IMR-90 (cell line): ENCODE measurements around the gene TMEM43. TPM values are rescaled to one million over a fixed set of nuclear protein-coding genes. Genes with fewer than 3 reads are reported as not detected.

Source experiments
- ATAC-seq: fragments of 200-7000 bp; cut with Tn5 transposase; 2 replicates; pipeline ENCODE4 v1.9.1; 2020; ENCODE audit warnings: low read depth, mild to moderate bottlenecking, moderate library complexity
- BruUV-seq: library from RNA; stranded (reverse); fragments of 400-500 nt; replicated peaks from 2 replicates; lab custom pipeline; 2021; lab: Mats Ljungman, UMichigan
- CTCF ChIA-PET: fragments of 300-600 bp; formaldehyde crosslinking; extraction: SDS; loops from one replicate; lab custom pipeline; 2021; ENCODE audit warnings: antibody characterized with exemption; lab: Yijun Ruan, JAX
- POLR2A ChIA-PET: fragments of 300-600 bp; sonication (Branson Sonifier 250); formaldehyde crosslinking; loops from one replicate; lab custom pipeline; 2022; ENCODE audit warnings: antibody characterized with exemption; ENCODE audit not compliant: unreplicated experiment; lab: Charles Lee
- DNase-seq: peaks from one replicate; pipeline ENCODE4 v3.0.0; 2013
- H2AFZ ChIP-seq: replicated peaks from 2 replicates; pipeline ENCODE3; 2013; ENCODE audit warnings: low read length, mild to moderate bottlenecking; ENCODE audit not compliant: poor library complexity
- H2AK5ac ChIP-seq: 2 replicates; pipeline ENCODE4 v1.6.1; 2013; ENCODE audit warnings: low read depth, low read length, inconsistent platforms
- H2AK9ac ChIP-seq: replicated peaks from 2 replicates; pipeline ENCODE3; 2013; ENCODE audit warnings: mild to moderate bottlenecking, low read depth, low read length, moderate library complexity; ENCODE audit not compliant: poor library complexity
- H2BK120ac ChIP-seq: 2 replicates; pipeline ENCODE4 v1.6.1; 2013; ENCODE audit warnings: low read depth, low read length, inconsistent platforms
- H2BK15ac ChIP-seq: 3 replicates; pipeline ENCODE4 v1.6.1; 2013; ENCODE audit warnings: low read depth, low read length, inconsistent platforms
- H2BK20ac ChIP-seq: 2 replicates; pipeline ENCODE4 v1.6.1; 2013; ENCODE audit warnings: low read depth, mild to moderate bottlenecking, inconsistent platforms, low read length, moderate library complexity
- H2BK5ac ChIP-seq: 2 replicates; pipeline ENCODE4 v1.6.1; 2013; ENCODE audit warnings: mild to moderate bottlenecking, low read depth, low read length, inconsistent platforms; ENCODE audit not compliant: poor library complexity, severe bottlenecking
- H3K14ac ChIP-seq: replicated peaks from 2 replicates; pipeline ENCODE4 v1.6.1; 2013; ENCODE audit warnings: low read depth, low read length, inconsistent platforms
- H3K18ac ChIP-seq: 2 replicates; pipeline ENCODE4 v1.6.1; 2013; ENCODE audit warnings: low read depth, low read length, control low read depth
- H3K23ac ChIP-seq: 2 replicates; pipeline ENCODE4 v1.6.1; 2013; ENCODE audit warnings: low read depth, low read length, inconsistent platforms
- H3K27ac ChIP-seq: 2 replicates; pipeline ENCODE4 v1.5.1; 2013; ENCODE audit warnings: mild to moderate bottlenecking, control low read depth, low read length; ENCODE audit not compliant: insufficient read depth
- H3K27me3 ChIP-seq: 2 replicates; pipeline ENCODE4 v1.6.1; 2013; ENCODE audit warnings: low read length; ENCODE audit not compliant: control insufficient read depth, insufficient read depth
- H3K36me3 ChIP-seq: 2 replicates; pipeline ENCODE4 v1.6.1; 2013; ENCODE audit warnings: low read length, mixed read lengths; ENCODE audit not compliant: control insufficient read depth, insufficient read depth
- H3K4ac ChIP-seq: 2 replicates; pipeline ENCODE4 v1.6.1; 2013; ENCODE audit warnings: low read depth, low read length, inconsistent platforms
- H3K4me1 ChIP-seq: 2 replicates; pipeline ENCODE4 v1.6.1; 2013; ENCODE audit warnings: low read length, mixed read lengths; ENCODE audit not compliant: control insufficient read depth, insufficient read depth
- H3K4me2 ChIP-seq: 2 replicates; pipeline ENCODE4 v1.6.1; 2013; ENCODE audit warnings: low read depth, mild to moderate bottlenecking, control low read depth, low read length, moderate library complexity
- H3K4me3 ChIP-seq: 2 replicates; pipeline ENCODE4 v1.5.1; 2013; ENCODE audit warnings: low read depth, mild to moderate bottlenecking, control low read depth, low read length, moderate library complexity; ENCODE audit not compliant: insufficient read depth
- H3K56ac ChIP-seq: 2 replicates; pipeline ENCODE4 v1.6.1; 2013; ENCODE audit warnings: low read length, inconsistent platforms; ENCODE audit not compliant: insufficient read depth; ENCODE audit errors: extremely low read depth
- H3K79me1 ChIP-seq, 2 experiments: 2 replicates each; pipeline ENCODE4 v1.6.1; 2013; ENCODE audit warnings: low read length in 2 of 2, inconsistent platforms in 1 of 2, low read depth in 1 of 2
- H3K9ac ChIP-seq: 2 replicates; pipeline ENCODE4 v1.6.1; 2013; ENCODE audit warnings: low read depth, low read length, control low read depth
- H3K9me1 ChIP-seq: 2 replicates; pipeline ENCODE4 v1.6.1; 2013; ENCODE audit warnings: low read length, inconsistent platforms; ENCODE audit not compliant: insufficient read depth
- H3K9me3 ChIP-seq: 2 replicates; pipeline ENCODE4 v1.6.1; 2013; ENCODE audit warnings: low read length; ENCODE audit not compliant: control insufficient read depth, insufficient read depth
- H4K20me1 ChIP-seq: 2 replicates; pipeline ENCODE4 v1.6.1; 2013; ENCODE audit warnings: low read length, inconsistent platforms; ENCODE audit not compliant: insufficient read depth
- H4K5ac ChIP-seq: 2 replicates; pipeline ENCODE4 v1.6.1; 2013; ENCODE audit warnings: mild to moderate bottlenecking, low read depth, low read length, control low read depth
- H4K8ac ChIP-seq, 2 experiments: 2 replicates each; pipeline ENCODE4 v1.6.1; 2013; ENCODE audit warnings: low read depth in 2 of 2, low read length in 2 of 2, control low read depth in 1 of 2, inconsistent platforms in 1 of 2
- H4K91ac ChIP-seq: 2 replicates; pipeline ENCODE4 v1.6.1; 2013; ENCODE audit warnings: low read depth, low read length, inconsistent platforms; ENCODE audit not compliant: insufficient read depth
- BHLHE40 ChIP-seq: fragments of 150-350 bp; IDR thresholded peaks from 2 replicates; pipeline ENCODE4 v1.6.1; 2016; ENCODE audit warnings: mild to moderate bottlenecking, low read depth, low read length
- CEBPB ChIP-seq: IDR thresholded peaks from 2 replicates; pipeline ENCODE4 v1.6.1; 2012; ENCODE audit warnings: low read depth, low read length, improper control_type of control experiment
- CHD1 ChIP-seq: IDR thresholded peaks from 2 replicates; pipeline ENCODE4 v1.6.1; 2012; ENCODE audit warnings: low read depth, low read length, improper control_type of control experiment
- CTCF ChIP-seq: conservative IDR thresholded peaks from 2 replicates; pipeline ENCODE4 v1.5.1; 2012; ENCODE audit warnings: mild to moderate bottlenecking, low read depth, low read length, improper control_type of control experiment
- ELK1 ChIP-seq: fragments of 150-350 bp; IDR thresholded peaks from 2 replicates; pipeline ENCODE4 v1.6.1; 2016; ENCODE audit warnings: low read depth, mild to moderate bottlenecking, low read length, moderate library complexity, borderline replicate concordance
- MAFK ChIP-seq: IDR thresholded peaks from 2 replicates; pipeline ENCODE4 v1.6.1; 2012; ENCODE audit warnings: low read depth, low read length, improper control_type of control experiment
- MAZ ChIP-seq: IDR thresholded peaks from 2 replicates; pipeline ENCODE4 v1.6.1; 2012; ENCODE audit warnings: low read depth, mild to moderate bottlenecking, low read length, improper control_type of control experiment, moderate library complexity, borderline replicate concordance
- MXI1 ChIP-seq: IDR thresholded peaks from 2 replicates; pipeline ENCODE4 v1.6.1; 2012; ENCODE audit warnings: low read depth, mild to moderate bottlenecking, low read length, moderate library complexity, borderline replicate concordance
- NFE2L2 ChIP-seq: fragments of 150-350 bp; IDR thresholded peaks from 2 replicates; pipeline ENCODE4 v1.6.1; 2016; ENCODE audit warnings: low read depth, mild to moderate bottlenecking, low read length
- POLR2A ChIP-seq: IDR thresholded peaks from 2 replicates; pipeline ENCODE4 v1.6.1; 2012; ENCODE audit warnings: mild to moderate bottlenecking, low read depth, low read length
- RAD21 ChIP-seq: IDR thresholded peaks from 2 replicates; pipeline ENCODE4 v1.6.1; 2012; ENCODE audit warnings: low read length, improper control_type of control experiment
- RCOR1 ChIP-seq: IDR thresholded peaks from 2 replicates; pipeline ENCODE4 v1.6.1; 2012; ENCODE audit warnings: mild to moderate bottlenecking, low read length, improper control_type of control experiment; ENCODE audit not compliant: insufficient replicate concordance
- RFX5 ChIP-seq: IDR thresholded peaks from 2 replicates; pipeline ENCODE4 v1.8.0; 2012; ENCODE audit warnings: low read depth, mild to moderate bottlenecking, low read length, moderate library complexity
- SMC3 ChIP-seq: fragments of 150-350 bp; IDR thresholded peaks from 2 replicates; pipeline ENCODE4 v1.6.1; 2016; ENCODE audit warnings: low read depth, mild to moderate bottlenecking, antibody characterized with exemption, low read length, moderate library complexity
- WGBS, 2 experiments: methylation state at CpG; one replicate each; pipeline versions ENCODE4 v1.1.5 to v1.1.7; 2013; ENCODE audit warnings: missing lambda C conversion rate in 2 of 2; ENCODE audit not compliant: insufficient read length in 1 of 2; ENCODE audit errors: extremely low coverage in 2 of 2; 5-methylcytosine and 5-hydroxymethylcytosine counted together
- dilution Hi-C: fragments of 300-500 bp; cut with HindIII; formaldehyde crosslinking; loops from one replicate; pipeline ENCODE4 v1.14.3; 2018; ENCODE audit warnings: low sequenced_read_pairs; ENCODE audit not compliant: unreplicated experiment
- in situ Hi-C: fragments of 300-500 bp; cut with MboI; formaldehyde crosslinking; loops from 3 replicates; pipeline ENCODE4 v1.14.3; 2019; ENCODE audit warnings: low sequenced_read_pairs, inconsistent platforms, mixed read lengths
- intact Hi-C: fragments of 100-400 bp; cut with micrococcal nuclease; formaldehyde crosslinking; loops from 2 replicates; pipeline ENCODE4 v1.10.0; 2022
- polyA plus RNA-seq, 3 experiments: library from polyadenylated mRNA; depleted of rRNA; stranded (reverse); fragments of >200 nt; gene quantifications; 2 replicates each; pipeline ENCODE4 v1.2.3, GENCODE V29; 2012; ENCODE audit warnings: low replicate concordance in 1 of 3
- total RNA-seq: library from RNA; depleted of rRNA; stranded (reverse); fragments of >200 nt; gene quantifications from 2 replicates; pipeline ENCODE4 v1.2.3, GENCODE V29; 2012

The TMEM43 gene
- total and polyA plus RNA-seq, 2 of the 4 experiments (the other 2 are of a cell fraction), result 109 to 114 TPM

- ATAC-seq (no peak), DNase-seq (no peak)
- Histone ChIP-seq H3K23ac (no peak overlapping the region), H2BK20ac (no peak overlapping the region), H3K9ac (no peak overlapping the region), H2AFZ (no peak overlapping the region), H2AK9ac (no peak overlapping the region), H3K4me3 (no peak overlapping the region), H3K36me3 (peaks cover 82% of the 10 kb centered on the region), H3K4me1 (no peaks in the 10 kb centered on the region), H3K56ac (no peak overlapping the region), H2AK5ac (no peak overlapping the region), H3K27ac (no peak overlapping the region), H3K18ac (no peak overlapping the region), H3K27me3 (no peaks in the 10 kb centered on the region), H4K20me1 (peaks cover 13% of the 10 kb centered on the region), H4K5ac (no peak overlapping the region), H3K9me1 (peaks cover 11% of the 10 kb centered on the region), H4K91ac (no peak overlapping the region), H3K4me2 (no peak overlapping the region), H2BK15ac (no peak overlapping the region), H3K9me3 (no peaks in the 10 kb centered on the region), H3K14ac (no peak overlapping the region), H4K8ac (no peak overlapping the region), H3K4ac (no peak overlapping the region), H3K79me1 (peaks cover 12 to 44% of the 10 kb centered on the region in 2 experiments), H2BK120ac (no peak overlapping the region), H2BK5ac (no peak overlapping the region)
- CTCF ChIA-PET, result no interaction called here
- BruUV-seq, result no TSS peak
- intact Hi-C loops, result no loop called here
- 100% methylated on average over 3 of the region's 6 CpGs; no CpG with 5 or more reads in 1 of the 2 experiments for WGBS, 2 experiments
- no peak for TF ChIP-seq CHD1
- TF ChIP-seq MAZ, result no peak
- no peak for TF ChIP-seq BHLHE40
- no peak for TF ChIP-seq NFE2L2
- no peak for TF ChIP-seq RFX5
- TF ChIP-seq SMC3, result no peak
- no peak for TF ChIP-seq POLR2A
- no peak for TF ChIP-seq CTCF
- TF ChIP-seq CEBPB, result no peak
- no peak for TF ChIP-seq RAD21
- TF ChIP-seq MXI1, result no peak
- TF ChIP-seq ELK1, result no peak
- TF ChIP-seq RCOR1, result no peak
- no peak for TF ChIP-seq MAFK
- dilution Hi-C loops, result no loop called here
- POLR2A ChIA-PET, result no interaction called here
- in situ Hi-C loops, result loop anchor here (25.0 kb wide), 1 partner anchor 95 kb away; no protein-coding TSS in a partner anchor
Observed at GRCh38 chr3:14132689-14133088, 7.8 kb downstream of the TMEM43 start.
